ENCODE data around the gene EME1. TPM values are rescaled to one million over a fixed set of nuclear protein-coding genes. Genes with fewer than 3 reads are reported as not detected.

Gene EME1
- total and polyA plus RNA-seq, 2 of the 4 experiments (the other 2 are of a cell fraction), result 9.1 to 9.4 TPM

- H3K36me3 ChIP-seq (ENCODE audit: control insufficient read depth, insufficient read depth, low read length), result no peaks in the 10 kb centered on the region
Measured at GRCh38 chr17:50423553-50424159, 50.6 kb downstream of the EME1 start.

More at GRCh38 chr17:50423553-50424159, 50.6 kb downstream of the EME1 start:
- POLR2A ChIA-PET (ENCODE audit: unreplicated experiment), result no interaction called here
- DNase-seq, result peak; percentile 91
- peak overlapping the region; percentile 17; the same call in 1 of the 2 replicates for H2BK120ac ChIP-seq (ENCODE audit: low read depth, low read length)
- no peak overlapping the region; the same call in 2 of the 3 replicates for H2BK15ac ChIP-seq (ENCODE audit: low read depth, low read length)
- H2AK5ac ChIP-seq (ENCODE audit: low read depth, low read length), result peak overlapping the region; percentile 41; the same call in 1 of the 2 replicates
- H2AFZ ChIP-seq (replicated peaks; ENCODE audit: low read length, poor library complexity), result peak overlapping the region; percentile 70
- no TSS peak for BruUV-seq (replicated peaks)
- in situ Hi-C loops (cut with MboI; ENCODE audit: low sequenced_read_pairs) (no loop called here), dilution Hi-C loops (cut with HindIII; ENCODE audit: low sequenced_read_pairs, unreplicated experiment) (no loop called here), intact Hi-C loops (cut with micrococcal nuclease) (no loop called here)
- peak overlapping the region in 1 of 2 experiments; percentile 93; a peak in 3 of 4 replicates for H4K8ac ChIP-seq (ENCODE audit: low read depth in 2 of 2, low read length in 2 of 2)
- no peak overlapping the region for H3K56ac ChIP-seq (ENCODE audit: extremely low read depth, insufficient read depth, low read length)
- H3K4me1 ChIP-seq (ENCODE audit: control insufficient read depth, insufficient read depth, low read length), result peaks cover 27% of the 10 kb centered on the region
- peak overlapping the region; percentile 9; the same call in 1 of the 2 replicates for H3K4me2 ChIP-seq (ENCODE audit: low read depth, low read length)
- H4K5ac ChIP-seq (ENCODE audit: low read depth, low read length), result no peak overlapping the region
- H3K27me3 ChIP-seq (ENCODE audit: control insufficient read depth, insufficient read depth, low read length), result no peaks in the 10 kb centered on the region
- H2BK20ac ChIP-seq (ENCODE audit: low read depth, low read length), result peak overlapping the region; percentile 44; the same call in 1 of the 2 replicates
- H3K23ac ChIP-seq (ENCODE audit: low read depth, low read length), result no peak overlapping the region
- H4K20me1 ChIP-seq (ENCODE audit: insufficient read depth, low read length), result no peaks in the 10 kb centered on the region
- peak overlapping the region; percentile 22; the same call in 1 of the 2 replicates for H3K18ac ChIP-seq (ENCODE audit: low read depth, low read length)
- no peak overlapping the region for H3K9ac ChIP-seq (ENCODE audit: low read depth, low read length)
- H3K14ac ChIP-seq (replicated peaks; ENCODE audit: low read depth, low read length), result 0 out of 2 replicates have a peak overlapping the region, but pooled peaks have one; percentile 6
- peak; percentile 48 for ATAC-seq (ENCODE audit: low read depth)
- peak overlapping the region; percentile 92; the same call in 1 of the 2 replicates for H3K4ac ChIP-seq (ENCODE audit: low read depth, low read length)
- CTCF ChIA-PET, result no interaction called here
- peaks cover 11 to 42% of the 10 kb centered on the region in 2 experiments; a peak in 3 of 4 replicates for H3K79me1 ChIP-seq (ENCODE audit: low read depth in 1 of 2, low read length in 2 of 2)
- TF ChIP-seq FOS (IDR thresholded peaks at IDR 0.05; ENCODE audit: low read depth, low read length), result peak; percentile 52; the same call in 1 of the 2 replicates
- no peak for TF ChIP-seq RAD21 (IDR thresholded peaks at IDR 0.05; ENCODE audit: low read length)
- no peak for TF ChIP-seq CEBPB (IDR thresholded peaks at IDR 0.05; ENCODE audit: low read depth, low read length)
- peak; percentile 40; the same call in 1 of the 2 replicates for TF ChIP-seq MAZ (IDR thresholded peaks at IDR 0.05; ENCODE audit: borderline replicate concordance, low read depth, low read length)
- TF ChIP-seq SMC3 (IDR thresholded peaks at IDR 0.05; ENCODE audit: low read depth, low read length), result no peak
- TF ChIP-seq RCOR1 (IDR thresholded peaks at IDR 0.05; ENCODE audit: insufficient replicate concordance, low read length), result no peak
- TF ChIP-seq POLR2A (IDR thresholded peaks at IDR 0.05; ENCODE audit: low read depth, low read length), result no peak
- no peak for TF ChIP-seq NFE2L2 (IDR thresholded peaks at IDR 0.05; ENCODE audit: low read depth, low read length)
- TF ChIP-seq CHD1 (IDR thresholded peaks at IDR 0.05; ENCODE audit: low read depth, low read length), result no peak
- 0 out of 2 replicates have a peak, but pooled peaks have one; percentile 49 for TF ChIP-seq BHLHE40 (IDR thresholded peaks at IDR 0.05; ENCODE audit: low read depth, low read length)
- TF ChIP-seq, protein P1, sequence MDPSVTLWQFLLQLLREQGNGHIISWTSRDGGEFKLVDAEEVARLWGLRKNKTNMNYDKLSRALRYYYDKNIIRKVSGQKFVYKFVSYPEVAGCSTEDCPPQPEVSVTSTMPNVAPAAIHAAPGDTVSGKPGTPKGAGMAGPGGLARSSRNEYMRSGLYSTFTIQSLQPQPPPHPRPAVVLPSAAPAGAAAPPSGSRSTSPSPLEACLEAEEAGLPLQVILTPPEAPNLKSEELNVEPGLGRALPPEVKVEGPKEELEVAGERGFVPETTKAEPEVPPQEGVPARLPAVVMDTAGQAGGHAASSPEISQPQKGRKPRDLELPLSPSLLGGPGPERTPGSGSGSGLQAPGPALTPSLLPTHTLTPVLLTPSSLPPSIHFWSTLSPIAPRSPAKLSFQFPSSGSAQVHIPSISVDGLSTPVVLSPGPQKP (IDR thresholded peaks at IDR 0.05; ENCODE audit: borderline replicate concordance, low read depth, low read length), result no peak
- TF ChIP-seq, protein P2, sequence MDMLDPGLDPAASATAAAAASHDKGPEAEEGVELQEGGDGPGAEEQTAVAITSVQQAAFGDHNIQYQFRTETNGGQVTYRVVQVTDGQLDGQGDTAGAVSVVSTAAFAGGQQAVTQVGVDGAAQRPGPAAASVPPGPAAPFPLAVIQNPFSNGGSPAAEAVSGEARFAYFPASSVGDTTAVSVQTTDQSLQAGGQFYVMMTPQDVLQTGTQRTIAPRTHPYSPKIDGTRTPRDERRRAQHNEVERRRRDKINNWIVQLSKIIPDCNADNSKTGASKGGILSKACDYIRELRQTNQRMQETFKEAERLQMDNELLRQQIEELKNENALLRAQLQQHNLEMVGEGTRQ (IDR thresholded peaks at IDR 0.05; ENCODE audit: low read depth, low read length), result peak; percentile 74
- TF ChIP-seq RFX5 (IDR thresholded peaks at IDR 0.05; ENCODE audit: low read depth, low read length), result no peak
- no peak for TF ChIP-seq MAFK (IDR thresholded peaks at IDR 0.05; ENCODE audit: low read depth, low read length)
- no peak overlapping the region for H2AK9ac ChIP-seq (replicated peaks; ENCODE audit: low read depth, low read length, poor library complexity)
- no peak overlapping the region for H3K4me3 ChIP-seq (ENCODE audit: insufficient read depth, low read depth, low read length)
- H2BK5ac ChIP-seq (ENCODE audit: low read depth, low read length, poor library complexity, severe bottlenecking), result peak overlapping the region; percentile 60
- WGBS, 2 experiments (ENCODE audit: extremely low coverage in 2 of 2, insufficient read length in 1 of 2), result no CpG with 5 or more reads among the region's 6 CpGs
- no peaks in the 10 kb centered on the region for H3K9me3 ChIP-seq (ENCODE audit: control insufficient read depth, insufficient read depth, low read length)
- peak overlapping the region; percentile 78; the same call in 1 of the 2 replicates for H3K27ac ChIP-seq (ENCODE audit: insufficient read depth, low read length)
- peaks cover 14% of the 10 kb centered on the region for H3K9me1 ChIP-seq (ENCODE audit: insufficient read depth, low read length)
- 0 out of 2 replicates have a peak overlapping the region, but pooled peaks have one; percentile 0 for H4K91ac ChIP-seq (ENCODE audit: insufficient read depth, low read depth, low read length)
